ENCODE measurements around the gene DOHH. TPM values are rescaled to one million over a fixed set of nuclear protein-coding genes. Genes with fewer than 3 reads are reported as not detected.

DOHH gene
- total RNA-seq, 4 donors from 2014 or later, result 19.5 to 37.5 (median 25.8) TPM

DNA sequence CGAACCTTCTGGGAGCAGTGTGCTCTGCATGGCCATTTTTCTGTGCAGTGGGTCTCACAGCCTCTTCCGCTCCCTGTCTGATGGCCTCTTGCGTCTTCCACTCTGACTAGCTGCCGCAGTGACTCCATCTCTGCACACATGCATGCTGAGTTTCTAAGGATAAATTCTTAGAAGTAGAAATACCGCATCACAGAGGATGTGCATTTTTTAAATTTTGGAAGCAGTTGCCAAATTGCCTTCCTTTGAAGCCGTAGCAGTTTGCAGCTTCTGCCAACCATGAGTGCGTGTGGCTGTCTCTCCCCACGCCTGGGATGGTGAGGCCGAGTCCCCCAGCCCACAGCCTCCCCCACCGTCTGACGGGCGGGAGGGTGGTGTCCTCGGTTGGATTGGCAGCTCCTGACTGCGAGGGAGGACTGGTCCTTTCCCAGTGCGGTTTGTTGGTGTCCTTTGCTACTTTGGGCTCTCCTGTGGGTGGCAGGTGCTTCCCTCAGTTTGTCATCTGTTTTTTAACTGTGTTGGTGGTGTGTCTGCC, 15.5 kb upstream of the DOHH start:
- no peaks in the 10 kb centered on the region for H3K27me3 ChIP-seq
- H3K36me3 ChIP-seq, result peaks cover 0 to 29% (median 20%) of the 10 kb centered on the region in 4 donors
- peaks cover 12 to 78% (median 64%) of the 10 kb centered on the region in 4 donors for H3K4me1 ChIP-seq
- intact Hi-C loops (cut with DNase I), result no loop called here
- no peak for DNase-seq (ENCODE audit: extremely low spot score)
- no peaks in the 10 kb centered on the region for H3K9me3 ChIP-seq
- H3K27ac ChIP-seq (replicated peaks in 1 of 4), result no peak overlapping the region
- 59% methylated on average over 7 of the region's 15 CpGs for WGBS
- TF ChIP-seq POLR2A (IDR thresholded peaks at IDR 0.05; ENCODE audit: low read depth) (no peak), EP300 (IDR thresholded peaks at IDR 0.05) (no peak), POLR2AphosphoS5 (IDR thresholded peaks at IDR 0.05) (no peak)
- TF ChIP-seq, protein P1, sequence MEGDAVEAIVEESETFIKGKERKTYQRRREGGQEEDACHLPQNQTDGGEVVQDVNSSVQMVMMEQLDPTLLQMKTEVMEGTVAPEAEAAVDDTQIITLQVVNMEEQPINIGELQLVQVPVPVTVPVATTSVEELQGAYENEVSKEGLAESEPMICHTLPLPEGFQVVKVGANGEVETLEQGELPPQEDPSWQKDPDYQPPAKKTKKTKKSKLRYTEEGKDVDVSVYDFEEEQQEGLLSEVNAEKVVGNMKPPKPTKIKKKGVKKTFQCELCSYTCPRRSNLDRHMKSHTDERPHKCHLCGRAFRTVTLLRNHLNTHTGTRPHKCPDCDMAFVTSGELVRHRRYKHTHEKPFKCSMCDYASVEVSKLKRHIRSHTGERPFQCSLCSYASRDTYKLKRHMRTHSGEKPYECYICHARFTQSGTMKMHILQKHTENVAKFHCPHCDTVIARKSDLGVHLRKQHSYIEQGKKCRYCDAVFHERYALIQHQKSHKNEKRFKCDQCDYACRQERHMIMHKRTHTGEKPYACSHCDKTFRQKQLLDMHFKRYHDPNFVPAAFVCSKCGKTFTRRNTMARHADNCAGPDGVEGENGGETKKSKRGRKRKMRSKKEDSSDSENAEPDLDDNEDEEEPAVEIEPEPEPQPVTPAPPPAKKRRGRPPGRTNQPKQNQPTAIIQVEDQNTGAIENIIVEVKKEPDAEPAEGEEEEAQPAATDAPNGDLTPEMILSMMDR (IDR thresholded peaks at IDR 0.05), result no peak
- H3K4me3 ChIP-seq, result no peak overlapping the region

DNA sequence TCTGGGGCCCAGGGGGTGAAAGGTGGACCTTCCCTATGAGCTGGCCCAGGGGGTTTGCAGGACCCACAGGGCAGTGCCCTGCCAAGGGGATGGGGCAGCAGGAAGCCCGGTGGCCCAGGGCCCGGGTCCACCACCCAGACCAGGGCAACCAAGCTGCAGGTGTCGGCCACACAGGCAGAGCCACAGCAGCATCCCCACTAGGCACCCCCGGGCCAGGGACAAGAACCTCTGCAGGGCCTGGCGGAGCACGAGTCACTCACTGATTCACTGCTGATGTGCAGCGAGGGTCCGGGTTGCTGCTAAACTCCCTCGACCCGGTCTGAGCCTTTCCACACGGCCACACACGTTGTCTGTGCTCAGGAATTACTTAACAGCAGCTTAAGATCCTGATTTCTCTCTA, 14.5 kb upstream of the DOHH start:
- DNase-seq (ENCODE audit: extremely low spot score), result no peak
- H3K4me1 ChIP-seq, result peaks cover 12 to 83% (median 68%) of the 10 kb centered on the region in 4 donors
- H3K36me3 ChIP-seq, result peaks cover 0 to 32% (median 22%) of the 10 kb centered on the region in 4 donors
- no peaks in the 10 kb centered on the region for H3K27me3 ChIP-seq
- H3K9me3 ChIP-seq, result no peaks in the 10 kb centered on the region
- 92% methylated on average over 9 of the region's 12 CpGs for WGBS
- no peak for TF ChIP-seq POLR2AphosphoS5 (IDR thresholded peaks at IDR 0.05)
- TF ChIP-seq POLR2A (IDR thresholded peaks at IDR 0.05; ENCODE audit: low read depth), result no peak
- TF ChIP-seq, protein P1 (IDR thresholded peaks at IDR 0.05), result no peak
- TF ChIP-seq EP300 (IDR thresholded peaks at IDR 0.05), result no peak
- intact Hi-C loops (cut with DNase I), result no loop called here
- no peak overlapping the region for H3K4me3 ChIP-seq
- no peak overlapping the region for H3K27ac ChIP-seq (replicated peaks in 1 of 4)

DNA sequence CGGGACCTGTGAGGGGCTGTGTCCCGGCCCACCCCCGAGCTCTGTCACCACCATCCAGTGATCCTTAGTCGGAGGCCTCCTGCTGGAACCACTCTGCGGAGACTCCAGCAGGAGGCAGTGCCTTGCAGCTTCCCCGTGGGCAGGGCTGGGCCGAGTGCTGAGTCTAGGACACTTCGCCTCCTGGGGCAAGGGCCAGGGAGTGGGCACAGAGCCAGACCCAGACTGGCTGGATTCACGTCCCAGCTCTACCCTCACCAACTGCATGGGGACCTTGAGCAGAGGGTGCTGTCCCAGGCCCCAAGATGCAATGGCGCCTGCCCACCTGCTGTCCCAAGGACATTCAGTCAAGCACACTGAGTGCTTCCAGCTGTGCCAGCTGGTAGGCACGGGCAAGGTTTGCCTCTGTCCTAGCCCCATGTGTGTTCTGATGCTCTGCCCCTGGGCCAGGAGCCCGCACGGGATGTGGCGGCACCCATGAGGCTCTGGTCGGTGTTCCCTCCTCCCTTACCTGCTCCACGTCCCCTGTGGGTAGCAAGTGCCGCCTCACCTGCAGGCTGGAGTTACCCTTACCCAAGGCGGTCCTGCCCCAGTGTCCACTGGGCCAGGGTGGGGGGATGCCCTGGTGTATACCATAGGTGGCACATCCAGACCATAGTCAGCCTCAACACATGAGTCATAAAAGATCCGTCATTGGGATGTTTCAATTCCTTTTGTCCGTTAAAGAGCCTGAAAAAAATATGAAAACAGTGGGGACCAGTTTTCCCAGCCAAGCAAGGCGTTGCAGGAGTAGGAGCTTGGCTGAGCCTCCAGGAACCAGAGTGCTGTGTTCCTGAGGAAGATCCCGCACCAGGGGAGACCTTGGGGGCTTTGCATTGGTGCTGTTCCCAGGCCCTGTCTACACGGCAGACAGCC, 13.0 kb upstream of the DOHH start:
- intact Hi-C loops (cut with DNase I), result no loop called here
- DNase-seq (ENCODE audit: extremely low spot score), result no peak
- WGBS, result 83% methylated on average over 11 of the region's 23 CpGs
- Histone ChIP-seq H3K9me3 (no peaks in the 10 kb centered on the region), H3K36me3 (peaks cover 0 to 36% (median 22%) of the 10 kb centered on the region in 4 donors), H3K27me3 (no peaks in the 10 kb centered on the region), H3K27ac (replicated peaks in 1 of 4) (no peak overlapping the region), H3K4me1 (peaks cover 18 to 89% (median 71%) of the 10 kb centered on the region in 4 donors), H3K4me3 (no peak overlapping the region)
- TF ChIP-seq POLR2A (IDR thresholded peaks at IDR 0.05; ENCODE audit: low read depth), result no peak
- no peak for TF ChIP-seq POLR2AphosphoS5 (IDR thresholded peaks at IDR 0.05)
- TF ChIP-seq, protein P1 (IDR thresholded peaks at IDR 0.05), result no peak

DNA sequence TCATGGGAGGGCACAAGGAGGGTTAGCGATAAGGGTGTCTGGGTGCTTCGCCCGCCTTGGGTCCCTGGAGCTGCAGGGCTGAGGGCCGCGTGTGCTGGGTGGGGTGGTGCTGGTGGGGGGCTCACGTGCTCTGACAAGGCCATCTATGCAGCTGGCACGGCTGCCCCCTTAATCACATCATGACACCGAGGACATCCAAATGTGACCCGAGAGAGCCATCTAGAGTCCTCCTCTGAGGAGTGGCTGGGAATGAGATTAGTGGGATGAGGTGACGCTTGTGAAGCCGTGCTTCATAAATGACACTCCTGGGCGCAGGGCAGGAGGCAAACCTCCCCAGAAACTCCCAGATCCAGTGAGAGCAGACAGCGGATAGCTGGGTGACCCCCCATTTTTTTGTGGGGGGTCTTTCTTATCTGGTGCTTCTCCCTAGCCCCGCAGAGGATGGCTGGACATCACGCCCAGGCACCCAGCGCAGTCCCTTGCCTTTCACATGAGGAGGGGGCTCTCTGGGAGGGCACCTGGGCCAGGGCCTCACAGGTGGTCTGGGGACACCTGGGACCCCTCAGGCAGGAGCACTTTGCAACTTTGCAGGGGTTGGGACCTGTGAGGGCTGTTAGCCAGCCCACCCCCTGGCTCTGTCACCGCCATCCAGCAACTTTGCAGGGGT, 12.2 kb upstream of the DOHH start:
- H3K4me1 ChIP-seq, result peaks cover 20 to 97% (median 71%) of the 10 kb centered on the region in 4 donors
- no peak for DNase-seq (ENCODE audit: extremely low spot score)

More for the DNA sequence above, 12.2 kb upstream of the DOHH start:
- H3K27ac ChIP-seq (replicated peaks in 1 of 4), result no peak overlapping the region
- TF ChIP-seq POLR2AphosphoS5 (IDR thresholded peaks at IDR 0.05), result no peak
- no peak for TF ChIP-seq POLR2A (IDR thresholded peaks at IDR 0.05; ENCODE audit: low read depth)
- TF ChIP-seq, protein P1 (IDR thresholded peaks at IDR 0.05), result no peak
- TF ChIP-seq EP300 (IDR thresholded peaks at IDR 0.05), result no peak
- WGBS, result 89% methylated on average over 13 of the region's 17 CpGs
- no peak overlapping the region for H3K4me3 ChIP-seq
- no peaks in the 10 kb centered on the region for H3K27me3 ChIP-seq
- intact Hi-C loops (cut with DNase I), result no loop called here
- H3K36me3 ChIP-seq, result peaks cover 0 to 36% (median 22%) of the 10 kb centered on the region in 4 donors
- no peaks in the 10 kb centered on the region for H3K9me3 ChIP-seq

Measured in esophagus muscularis mucosa (tissue), 4 donors.